Measurements from ENCODE around the gene MORN2. TPM values are rescaled to one million over a fixed set of nuclear protein-coding genes. Genes with fewer than 3 reads are reported as not detected.
A peak's percentile ranks its signal among the peaks of the same experiment; 100 is the strongest.

MORN2 gene
- polyA plus RNA-seq, 1 donor from 2014 or later = 116 TPM

GRCh38 chr2:38835015-38835601 is 40.7 kb upstream of the MORN2 start:
- Histone ChIP-seq H3K36me3 (ENCODE audit: insufficient read depth, low read length) (no peaks in the 10 kb centered on the region), H3K79me2 (replicated peaks; ENCODE audit: insufficient read depth, low read length) (no peaks in the 10 kb centered on the region), H3F3A (ENCODE audit: insufficient read depth, low read length, poor library complexity, severe bottlenecking) (no peaks in the 10 kb centered on the region), H3K9me2 (ENCODE audit: insufficient read depth, low read length) (no peaks in the 10 kb centered on the region), H3K27me3 (ENCODE audit: insufficient read depth, low read depth, low read length) (no peaks in the 10 kb centered on the region), H2AFZ (ENCODE audit: low read depth, low read length) (no peak overlapping the region), H3K4me3 (ENCODE audit: low read length) (no peak overlapping the region), H3K4me2 (ENCODE audit: low read length) (no peak overlapping the region), H3K27ac (ENCODE audit: low read length) (no peak overlapping the region), H3K9ac (ENCODE audit: low read length) (no peak overlapping the region), H3K9me3 (ENCODE audit: low read length) (no peaks in the 10 kb centered on the region), H4K20me1 (ENCODE audit: insufficient read depth) (no peaks in the 10 kb centered on the region)
- peak; percentile 45 for TF ChIP-seq CTCF (IDR thresholded peaks at IDR 0.05; ENCODE audit: poor library complexity, severe bottlenecking)
- TF ChIP-seq POLR2AphosphoS5 (IDR thresholded peaks at IDR 0.05) = no peak
- peak; percentile 36 for TF ChIP-seq SMC3 (conservative IDR thresholded peaks at IDR 0.05; ENCODE audit: poor library complexity)
- no peak for TF ChIP-seq EP300 (conservative IDR thresholded peaks at IDR 0.05; ENCODE audit: poor library complexity, severe bottlenecking)
- no peak for TF ChIP-seq REST (IDR thresholded peaks at IDR 0.05; ENCODE audit: borderline replicate concordance)
- no peak for TF ChIP-seq TAF1 (IDR thresholded peaks at IDR 0.05; ENCODE audit: low read depth)
- TF ChIP-seq RAD21 (conservative IDR thresholded peaks at IDR 0.05) = peak; percentile 20

GRCh38 chr2:38835990-38836389 is 39.8 kb upstream of the MORN2 start:
- no peak overlapping the region for H3K9ac ChIP-seq (ENCODE audit: low read length)
- H2AFZ ChIP-seq (ENCODE audit: low read depth, low read length) = no peak overlapping the region
- H4K20me1 ChIP-seq (ENCODE audit: insufficient read depth) = no peaks in the 10 kb centered on the region
- H3K36me3 ChIP-seq (ENCODE audit: insufficient read depth, low read length) = peaks cover under 1% of the 10 kb centered on the region
- no peaks in the 10 kb centered on the region for H3K9me3 ChIP-seq (ENCODE audit: low read length)
- TF ChIP-seq TAF1 (IDR thresholded peaks at IDR 0.05; ENCODE audit: low read depth) (no peak), MXI1 (conservative IDR thresholded peaks at IDR 0.05; ENCODE audit: poor library complexity, severe bottlenecking) (no peak), EZH2 (IDR thresholded peaks at IDR 0.05; ENCODE audit: borderline replicate concordance, insufficient read depth, low read length, poor library complexity, severe bottlenecking) (no peak)
- H3F3A ChIP-seq (ENCODE audit: insufficient read depth, low read length, poor library complexity, severe bottlenecking) = no peaks in the 10 kb centered on the region
- no peak overlapping the region for H3K4me3 ChIP-seq (ENCODE audit: low read length)
- no peaks in the 10 kb centered on the region for H3K27me3 ChIP-seq (ENCODE audit: insufficient read depth, low read depth, low read length)
- H3K79me2 ChIP-seq (replicated peaks; ENCODE audit: insufficient read depth, low read length) = no peaks in the 10 kb centered on the region
- H3K27ac ChIP-seq (ENCODE audit: low read length) = no peak overlapping the region
- H3K9me2 ChIP-seq (ENCODE audit: insufficient read depth, low read length) = no peaks in the 10 kb centered on the region
- no peak overlapping the region for H3K4me2 ChIP-seq (ENCODE audit: low read length)
